IMR-90 (cell line): ENCODE data around the gene TUBGCP3. TPM values are rescaled to one million over a fixed set of nuclear protein-coding genes. Genes with fewer than 3 reads are reported as not detected.

Source experiments
- ATAC-seq: fragments of 200-7000 bp; cut with Tn5 transposase; 2 replicates; pipeline ENCODE4 v1.9.1; 2020; ENCODE audit warnings: low read depth, mild to moderate bottlenecking, moderate library complexity
- BruUV-seq: library from RNA; stranded (reverse); fragments of 400-500 nt; replicated peaks from 2 replicates; lab custom pipeline; 2021; lab: Mats Ljungman, UMichigan
- CTCF ChIA-PET: fragments of 300-600 bp; formaldehyde crosslinking; extraction: SDS; loops from one replicate; lab custom pipeline; 2021; ENCODE audit warnings: antibody characterized with exemption; lab: Yijun Ruan, JAX
- POLR2A ChIA-PET: fragments of 300-600 bp; sonication (Branson Sonifier 250); formaldehyde crosslinking; loops from one replicate; lab custom pipeline; 2022; ENCODE audit warnings: antibody characterized with exemption; ENCODE audit not compliant: unreplicated experiment; lab: Charles Lee
- DNase-seq: peaks from one replicate; pipeline ENCODE4 v3.0.0; 2013
- H2AFZ ChIP-seq: replicated peaks from 2 replicates; pipeline ENCODE3; 2013; ENCODE audit warnings: low read length, mild to moderate bottlenecking; ENCODE audit not compliant: poor library complexity
- H2AK5ac ChIP-seq: 2 replicates; pipeline ENCODE4 v1.6.1; 2013; ENCODE audit warnings: low read depth, low read length, inconsistent platforms
- H2AK9ac ChIP-seq: replicated peaks from 2 replicates; pipeline ENCODE3; 2013; ENCODE audit warnings: mild to moderate bottlenecking, low read depth, low read length, moderate library complexity; ENCODE audit not compliant: poor library complexity
- H2BK120ac ChIP-seq: 2 replicates; pipeline ENCODE4 v1.6.1; 2013; ENCODE audit warnings: low read depth, low read length, inconsistent platforms
- H2BK15ac ChIP-seq: 3 replicates; pipeline ENCODE4 v1.6.1; 2013; ENCODE audit warnings: low read depth, low read length, inconsistent platforms
- H2BK20ac ChIP-seq: 2 replicates; pipeline ENCODE4 v1.6.1; 2013; ENCODE audit warnings: low read depth, mild to moderate bottlenecking, inconsistent platforms, low read length, moderate library complexity
- H2BK5ac ChIP-seq: 2 replicates; pipeline ENCODE4 v1.6.1; 2013; ENCODE audit warnings: mild to moderate bottlenecking, low read depth, low read length, inconsistent platforms; ENCODE audit not compliant: poor library complexity, severe bottlenecking
- H3K14ac ChIP-seq: replicated peaks from 2 replicates; pipeline ENCODE4 v1.6.1; 2013; ENCODE audit warnings: low read depth, low read length, inconsistent platforms
- H3K18ac ChIP-seq: 2 replicates; pipeline ENCODE4 v1.6.1; 2013; ENCODE audit warnings: low read depth, low read length, control low read depth
- H3K23ac ChIP-seq: 2 replicates; pipeline ENCODE4 v1.6.1; 2013; ENCODE audit warnings: low read depth, low read length, inconsistent platforms
- H3K27ac ChIP-seq: 2 replicates; pipeline ENCODE4 v1.5.1; 2013; ENCODE audit warnings: mild to moderate bottlenecking, control low read depth, low read length; ENCODE audit not compliant: insufficient read depth
- H3K27me3 ChIP-seq: 2 replicates; pipeline ENCODE4 v1.6.1; 2013; ENCODE audit warnings: low read length; ENCODE audit not compliant: control insufficient read depth, insufficient read depth
- H3K36me3 ChIP-seq: 2 replicates; pipeline ENCODE4 v1.6.1; 2013; ENCODE audit warnings: low read length, mixed read lengths; ENCODE audit not compliant: control insufficient read depth, insufficient read depth
- H3K4ac ChIP-seq: 2 replicates; pipeline ENCODE4 v1.6.1; 2013; ENCODE audit warnings: low read depth, low read length, inconsistent platforms
- H3K4me1 ChIP-seq: 2 replicates; pipeline ENCODE4 v1.6.1; 2013; ENCODE audit warnings: low read length, mixed read lengths; ENCODE audit not compliant: control insufficient read depth, insufficient read depth
- H3K4me2 ChIP-seq: 2 replicates; pipeline ENCODE4 v1.6.1; 2013; ENCODE audit warnings: low read depth, mild to moderate bottlenecking, control low read depth, low read length, moderate library complexity
- H3K4me3 ChIP-seq: 2 replicates; pipeline ENCODE4 v1.5.1; 2013; ENCODE audit warnings: low read depth, mild to moderate bottlenecking, control low read depth, low read length, moderate library complexity; ENCODE audit not compliant: insufficient read depth
- H3K56ac ChIP-seq: 2 replicates; pipeline ENCODE4 v1.6.1; 2013; ENCODE audit warnings: low read length, inconsistent platforms; ENCODE audit not compliant: insufficient read depth; ENCODE audit errors: extremely low read depth
- H3K79me1 ChIP-seq, 2 experiments: 2 replicates each; pipeline ENCODE4 v1.6.1; 2013; ENCODE audit warnings: low read length in 2 of 2, inconsistent platforms in 1 of 2, low read depth in 1 of 2
- H3K9ac ChIP-seq: 2 replicates; pipeline ENCODE4 v1.6.1; 2013; ENCODE audit warnings: low read depth, low read length, control low read depth
- H3K9me1 ChIP-seq: 2 replicates; pipeline ENCODE4 v1.6.1; 2013; ENCODE audit warnings: low read length, inconsistent platforms; ENCODE audit not compliant: insufficient read depth
- H3K9me3 ChIP-seq: 2 replicates; pipeline ENCODE4 v1.6.1; 2013; ENCODE audit warnings: low read length; ENCODE audit not compliant: control insufficient read depth, insufficient read depth
- H4K20me1 ChIP-seq: 2 replicates; pipeline ENCODE4 v1.6.1; 2013; ENCODE audit warnings: low read length, inconsistent platforms; ENCODE audit not compliant: insufficient read depth
- H4K5ac ChIP-seq: 2 replicates; pipeline ENCODE4 v1.6.1; 2013; ENCODE audit warnings: mild to moderate bottlenecking, low read depth, low read length, control low read depth
- H4K8ac ChIP-seq, 2 experiments: 2 replicates each; pipeline ENCODE4 v1.6.1; 2013; ENCODE audit warnings: low read depth in 2 of 2, low read length in 2 of 2, control low read depth in 1 of 2, inconsistent platforms in 1 of 2
- H4K91ac ChIP-seq: 2 replicates; pipeline ENCODE4 v1.6.1; 2013; ENCODE audit warnings: low read depth, low read length, inconsistent platforms; ENCODE audit not compliant: insufficient read depth
- BHLHE40 ChIP-seq: fragments of 150-350 bp; IDR thresholded peaks from 2 replicates; pipeline ENCODE4 v1.6.1; 2016; ENCODE audit warnings: mild to moderate bottlenecking, low read depth, low read length
- CEBPB ChIP-seq: IDR thresholded peaks from 2 replicates; pipeline ENCODE4 v1.6.1; 2012; ENCODE audit warnings: low read depth, low read length, improper control_type of control experiment
- CHD1 ChIP-seq: IDR thresholded peaks from 2 replicates; pipeline ENCODE4 v1.6.1; 2012; ENCODE audit warnings: low read depth, low read length, improper control_type of control experiment
- FOS ChIP-seq: fragments of 150-350 bp; IDR thresholded peaks from 2 replicates; pipeline ENCODE4 v1.6.1; 2016; ENCODE audit warnings: low read depth, low read length
- MAFK ChIP-seq: IDR thresholded peaks from 2 replicates; pipeline ENCODE4 v1.6.1; 2012; ENCODE audit warnings: low read depth, low read length, improper control_type of control experiment
- MAZ ChIP-seq: IDR thresholded peaks from 2 replicates; pipeline ENCODE4 v1.6.1; 2012; ENCODE audit warnings: low read depth, mild to moderate bottlenecking, low read length, improper control_type of control experiment, moderate library complexity, borderline replicate concordance
- MXI1 ChIP-seq: IDR thresholded peaks from 2 replicates; pipeline ENCODE4 v1.6.1; 2012; ENCODE audit warnings: low read depth, mild to moderate bottlenecking, low read length, moderate library complexity, borderline replicate concordance
- NFE2L2 ChIP-seq: fragments of 150-350 bp; IDR thresholded peaks from 2 replicates; pipeline ENCODE4 v1.6.1; 2016; ENCODE audit warnings: low read depth, mild to moderate bottlenecking, low read length
- POLR2A ChIP-seq: IDR thresholded peaks from 2 replicates; pipeline ENCODE4 v1.6.1; 2012; ENCODE audit warnings: mild to moderate bottlenecking, low read depth, low read length
- RAD21 ChIP-seq: IDR thresholded peaks from 2 replicates; pipeline ENCODE4 v1.6.1; 2012; ENCODE audit warnings: low read length, improper control_type of control experiment
- RCOR1 ChIP-seq: IDR thresholded peaks from 2 replicates; pipeline ENCODE4 v1.6.1; 2012; ENCODE audit warnings: mild to moderate bottlenecking, low read length, improper control_type of control experiment; ENCODE audit not compliant: insufficient replicate concordance
- RFX5 ChIP-seq: IDR thresholded peaks from 2 replicates; pipeline ENCODE4 v1.8.0; 2012; ENCODE audit warnings: low read depth, mild to moderate bottlenecking, low read length, moderate library complexity
- SMC3 ChIP-seq: fragments of 150-350 bp; IDR thresholded peaks from 2 replicates; pipeline ENCODE4 v1.6.1; 2016; ENCODE audit warnings: low read depth, mild to moderate bottlenecking, antibody characterized with exemption, low read length, moderate library complexity
- WGBS, 2 experiments: methylation state at CpG; one replicate each; pipeline versions ENCODE4 v1.1.5 to v1.1.7; 2013; ENCODE audit warnings: missing lambda C conversion rate in 2 of 2; ENCODE audit not compliant: insufficient read length in 1 of 2; ENCODE audit errors: extremely low coverage in 2 of 2; 5-methylcytosine and 5-hydroxymethylcytosine counted together
- dilution Hi-C: fragments of 300-500 bp; cut with HindIII; formaldehyde crosslinking; loops from one replicate; pipeline ENCODE4 v1.14.3; 2018; ENCODE audit warnings: low sequenced_read_pairs; ENCODE audit not compliant: unreplicated experiment
- in situ Hi-C: fragments of 300-500 bp; cut with MboI; formaldehyde crosslinking; loops from 3 replicates; pipeline ENCODE4 v1.14.3; 2019; ENCODE audit warnings: low sequenced_read_pairs, inconsistent platforms, mixed read lengths
- intact Hi-C: fragments of 100-400 bp; cut with micrococcal nuclease; formaldehyde crosslinking; loops from 2 replicates; pipeline ENCODE4 v1.10.0; 2022
- polyA plus RNA-seq, 3 experiments: library from polyadenylated mRNA; depleted of rRNA; stranded (reverse); fragments of >200 nt; gene quantifications; 2 replicates each; pipeline ENCODE4 v1.2.3, GENCODE V29; 2012; ENCODE audit warnings: low replicate concordance in 1 of 3
- total RNA-seq: library from RNA; depleted of rRNA; stranded (reverse); fragments of >200 nt; gene quantifications from 2 replicates; pipeline ENCODE4 v1.2.3, GENCODE V29; 2012
- TF ChIP-seq, protein P1 (sequence below): fragments of 150-350 bp; IDR thresholded peaks from 2 replicates; pipeline ENCODE4 v1.6.1; 2017; ENCODE audit warnings: mild to moderate bottlenecking, antibody characterized with exemption, low read length, low read depth
- TF ChIP-seq, protein P2 (sequence below): conservative IDR thresholded peaks from 2 replicates; pipeline ENCODE4 v1.5.1; 2012; ENCODE audit warnings: mild to moderate bottlenecking, low read depth, low read length, improper control_type of control experiment
- TF ChIP-seq, protein P3 (sequence below): fragments of 150-350 bp; IDR thresholded peaks from 2 replicates; pipeline ENCODE4 v1.6.1; 2016; ENCODE audit warnings: low read depth, mild to moderate bottlenecking, low read length, moderate library complexity, borderline replicate concordance

Gene TUBGCP3
- total and polyA plus RNA-seq, 2 of the 4 experiments (the other 2 are of a cell fraction): 16.0 to 17.8 TPM

DNA sequence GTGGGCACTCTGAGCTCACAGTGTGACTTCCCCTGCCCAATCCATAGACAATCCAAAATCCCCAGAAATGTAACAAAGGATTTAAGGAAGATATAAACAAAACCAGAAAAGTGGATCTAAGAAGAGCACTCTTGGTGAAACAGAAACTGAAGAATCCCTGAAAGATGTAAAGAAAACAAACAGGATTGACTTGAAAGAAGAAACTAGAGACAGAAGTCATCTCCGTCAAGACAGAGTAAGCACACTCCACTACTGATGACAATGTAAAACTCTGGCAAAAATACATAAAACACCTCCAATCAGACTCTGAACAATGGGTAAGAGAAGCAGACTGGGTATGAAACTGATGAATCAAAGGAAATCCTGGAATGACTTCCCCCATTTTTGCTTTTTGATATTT is 13.5 kb downstream of the TUBGCP3 start:
- H2AK5ac ChIP-seq: no peak overlapping the region
- no peak overlapping the region for H3K56ac ChIP-seq
- H3K9ac ChIP-seq: no peak overlapping the region; the same call in 1 of the 2 replicates
- H3K27me3 ChIP-seq: no peaks in the 10 kb centered on the region
- no peak overlapping the region for H2BK120ac ChIP-seq
- H2BK20ac ChIP-seq: 0 out of 2 replicates have a peak overlapping the region, but pooled peaks have one; percentile 37
- no peak for TF ChIP-seq MAFK
- TF ChIP-seq CHD1: no peak
- no peak for TF ChIP-seq MAZ
- TF ChIP-seq RAD21: no peak
- TF ChIP-seq, protein P1, sequence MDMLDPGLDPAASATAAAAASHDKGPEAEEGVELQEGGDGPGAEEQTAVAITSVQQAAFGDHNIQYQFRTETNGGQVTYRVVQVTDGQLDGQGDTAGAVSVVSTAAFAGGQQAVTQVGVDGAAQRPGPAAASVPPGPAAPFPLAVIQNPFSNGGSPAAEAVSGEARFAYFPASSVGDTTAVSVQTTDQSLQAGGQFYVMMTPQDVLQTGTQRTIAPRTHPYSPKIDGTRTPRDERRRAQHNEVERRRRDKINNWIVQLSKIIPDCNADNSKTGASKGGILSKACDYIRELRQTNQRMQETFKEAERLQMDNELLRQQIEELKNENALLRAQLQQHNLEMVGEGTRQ: no peak
- TF ChIP-seq BHLHE40: no peak
- TF ChIP-seq CEBPB: no peak
- TF ChIP-seq SMC3: no peak
- no peak for TF ChIP-seq RFX5
- no peak for TF ChIP-seq NFE2L2
- TF ChIP-seq, protein P2, sequence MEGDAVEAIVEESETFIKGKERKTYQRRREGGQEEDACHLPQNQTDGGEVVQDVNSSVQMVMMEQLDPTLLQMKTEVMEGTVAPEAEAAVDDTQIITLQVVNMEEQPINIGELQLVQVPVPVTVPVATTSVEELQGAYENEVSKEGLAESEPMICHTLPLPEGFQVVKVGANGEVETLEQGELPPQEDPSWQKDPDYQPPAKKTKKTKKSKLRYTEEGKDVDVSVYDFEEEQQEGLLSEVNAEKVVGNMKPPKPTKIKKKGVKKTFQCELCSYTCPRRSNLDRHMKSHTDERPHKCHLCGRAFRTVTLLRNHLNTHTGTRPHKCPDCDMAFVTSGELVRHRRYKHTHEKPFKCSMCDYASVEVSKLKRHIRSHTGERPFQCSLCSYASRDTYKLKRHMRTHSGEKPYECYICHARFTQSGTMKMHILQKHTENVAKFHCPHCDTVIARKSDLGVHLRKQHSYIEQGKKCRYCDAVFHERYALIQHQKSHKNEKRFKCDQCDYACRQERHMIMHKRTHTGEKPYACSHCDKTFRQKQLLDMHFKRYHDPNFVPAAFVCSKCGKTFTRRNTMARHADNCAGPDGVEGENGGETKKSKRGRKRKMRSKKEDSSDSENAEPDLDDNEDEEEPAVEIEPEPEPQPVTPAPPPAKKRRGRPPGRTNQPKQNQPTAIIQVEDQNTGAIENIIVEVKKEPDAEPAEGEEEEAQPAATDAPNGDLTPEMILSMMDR: no peak
- no peak for TF ChIP-seq POLR2A
- no peak for TF ChIP-seq RCOR1
- TF ChIP-seq MXI1: no peak
- TF ChIP-seq FOS: no peak
- TF ChIP-seq, protein P3, sequence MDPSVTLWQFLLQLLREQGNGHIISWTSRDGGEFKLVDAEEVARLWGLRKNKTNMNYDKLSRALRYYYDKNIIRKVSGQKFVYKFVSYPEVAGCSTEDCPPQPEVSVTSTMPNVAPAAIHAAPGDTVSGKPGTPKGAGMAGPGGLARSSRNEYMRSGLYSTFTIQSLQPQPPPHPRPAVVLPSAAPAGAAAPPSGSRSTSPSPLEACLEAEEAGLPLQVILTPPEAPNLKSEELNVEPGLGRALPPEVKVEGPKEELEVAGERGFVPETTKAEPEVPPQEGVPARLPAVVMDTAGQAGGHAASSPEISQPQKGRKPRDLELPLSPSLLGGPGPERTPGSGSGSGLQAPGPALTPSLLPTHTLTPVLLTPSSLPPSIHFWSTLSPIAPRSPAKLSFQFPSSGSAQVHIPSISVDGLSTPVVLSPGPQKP: no peak
- peak overlapping the region; percentile 46; the same call in 1 of the 2 replicates for H3K14ac ChIP-seq
- peak overlapping the region; percentile 69; the same call in 1 of the 2 replicates for H3K23ac ChIP-seq
- peak overlapping the region in 1 of 2 experiments; percentile 48; a peak in 1 of 4 replicates for H4K8ac ChIP-seq
- peaks cover 48 to 73% of the 10 kb centered on the region in 2 experiments for H3K79me1 ChIP-seq
- H3K4ac ChIP-seq: no peak overlapping the region; the same call in none of the 2 replicates
- ATAC-seq: peak; percentile 41
- H3K18ac ChIP-seq: peak overlapping the region; percentile 5; the same call in 1 of the 2 replicates
- no CpG with 5 or more reads among the region's 1 CpG for WGBS, 2 experiments
- no peak overlapping the region for H2BK15ac ChIP-seq
- H4K5ac ChIP-seq: no peak overlapping the region; the same call in 1 of the 2 replicates
- no peak overlapping the region for H2AFZ ChIP-seq
- intact Hi-C loops (no loop called here), dilution Hi-C loops (no loop called here), in situ Hi-C loops (no loop called here)
- ChIA-PET POLR2A (no interaction called here), CTCF (no interaction called here)
- no peak overlapping the region for H2AK9ac ChIP-seq
- H3K4me1 ChIP-seq: peaks cover 13% of the 10 kb centered on the region
- no peaks in the 10 kb centered on the region; the same call in 1 of the 2 replicates for H3K36me3 ChIP-seq
- H3K4me2 ChIP-seq: peak overlapping the region; percentile 63
- no peak overlapping the region for H4K91ac ChIP-seq
- H3K27ac ChIP-seq: peak overlapping the region; percentile 21; the same call in 1 of the 2 replicates
- H4K20me1 ChIP-seq: peaks cover 47% of the 10 kb centered on the region
- peaks cover 5% of the 10 kb centered on the region; the same call in 1 of the 2 replicates for H3K9me1 ChIP-seq
- H3K9me3 ChIP-seq: no peaks in the 10 kb centered on the region
- no TSS peak for BruUV-seq
- no peak overlapping the region for H2BK5ac ChIP-seq
- H3K4me3 ChIP-seq: no peak overlapping the region
- peak; percentile 26 for DNase-seq
